Measurements from ENCODE around the gene PLPPR1.
"Not testable (repeated sequence)": the region's sequence is repeated elsewhere in the genome, so short reads cannot be mapped to it uniquely, and the experiment has no call there.

Gene PLPPR1

GRCh38 chr9:101326501-101326900, 298.0 kb downstream of the PLPPR1 start:
- no peaks in the 10 kb centered on the region for H3K79me2 ChIP-seq (ENCODE audit: insufficient read depth, low read depth)
- no peak overlapping the region for H3K4me2 ChIP-seq
- no peak for TF ChIP-seq CTCF (conservative IDR thresholded peaks at IDR 0.05; ENCODE audit: low read depth, low read length)
- no peak overlapping the region for H3K27ac ChIP-seq
- H2AFZ ChIP-seq (ENCODE audit: low read depth): no peak overlapping the region
- H4K20me1 ChIP-seq (ENCODE audit: insufficient read depth): no peaks in the 10 kb centered on the region
- no peaks in the 10 kb centered on the region for H3K27me3 ChIP-seq (ENCODE audit: insufficient read depth, low read depth)
- H3K9ac ChIP-seq: no peak overlapping the region
- H3K4me1 ChIP-seq (ENCODE audit: low read depth, poor library complexity, severe bottlenecking): no peaks in the 10 kb centered on the region
- H3K36me3 ChIP-seq (ENCODE audit: insufficient read depth): no peaks in the 10 kb centered on the region
- no peak overlapping the region for H3K4me3 ChIP-seq (IDR thresholded peaks at IDR 0.05; ENCODE audit: insufficient read depth, low read depth, low read length)

GRCh38 chr9:101327422-101327909, 298.9 kb downstream of the PLPPR1 start:
- not testable (repeated sequence) for H3K27ac ChIP-seq; H3K27me3 ChIP-seq (ENCODE audit: insufficient read depth, low read depth); H2AFZ ChIP-seq (ENCODE audit: low read depth); H3K36me3 ChIP-seq (ENCODE audit: insufficient read depth); H4K20me1 ChIP-seq (ENCODE audit: insufficient read depth); H3K79me2 ChIP-seq (ENCODE audit: insufficient read depth, low read depth); H3K4me1 ChIP-seq (ENCODE audit: low read depth, poor library complexity, severe bottlenecking); H3K4me2 ChIP-seq; H3K4me3 ChIP-seq (IDR thresholded peaks at IDR 0.05; ENCODE audit: insufficient read depth, low read depth, low read length); H3K9ac ChIP-seq

GRCh38 chr9:101332362-101332761, 303.8 kb downstream of the PLPPR1 start:
- Histone ChIP-seq H3K9ac (no peak overlapping the region), H2AFZ (ENCODE audit: low read depth) (no peak overlapping the region), H3K36me3 (ENCODE audit: insufficient read depth) (no peaks in the 10 kb centered on the region), H4K20me1 (ENCODE audit: insufficient read depth) (no peaks in the 10 kb centered on the region), H3K27me3 (ENCODE audit: insufficient read depth, low read depth) (no peaks in the 10 kb centered on the region), H3K27ac (no peak overlapping the region), H3K4me3 (IDR thresholded peaks at IDR 0.05; ENCODE audit: insufficient read depth, low read depth, low read length) (no peak overlapping the region), H3K79me2 (ENCODE audit: insufficient read depth, low read depth) (no peaks in the 10 kb centered on the region), H3K4me2 (no peak overlapping the region), H3K4me1 (ENCODE audit: low read depth, poor library complexity, severe bottlenecking) (no peaks in the 10 kb centered on the region)
- TF ChIP-seq CTCF (conservative IDR thresholded peaks at IDR 0.05; ENCODE audit: low read depth, low read length): no peak

DNA sequence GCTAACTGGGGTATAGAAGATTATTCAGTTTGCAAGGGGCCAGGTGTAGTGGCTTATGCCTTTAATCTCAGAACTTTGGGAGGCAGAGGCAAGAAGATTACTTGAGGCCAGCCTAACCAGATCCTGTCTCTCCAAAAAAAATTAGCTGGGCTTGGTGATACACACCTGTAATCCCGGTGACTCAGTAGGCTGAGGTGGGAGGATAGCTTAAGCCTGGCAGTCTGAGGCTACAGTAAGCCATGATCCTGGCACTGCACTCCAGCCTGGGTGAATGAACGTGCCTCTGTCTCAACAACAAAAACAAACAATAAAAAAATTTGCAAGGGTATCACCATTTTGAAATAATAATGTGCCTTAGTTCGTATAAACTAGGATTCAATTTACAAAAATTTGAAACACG, 305.0 kb downstream of the PLPPR1 start:
- Histone ChIP-seq H4K20me1 (ENCODE audit: insufficient read depth) (no peaks in the 10 kb centered on the region), H3K4me1 (ENCODE audit: low read depth, poor library complexity, severe bottlenecking) (no peaks in the 10 kb centered on the region), H3K36me3 (ENCODE audit: insufficient read depth) (no peaks in the 10 kb centered on the region), H3K27ac (no peak overlapping the region), H3K79me2 (ENCODE audit: insufficient read depth, low read depth) (no peaks in the 10 kb centered on the region), H2AFZ (ENCODE audit: low read depth) (no peak overlapping the region), H3K4me2 (no peak overlapping the region), H3K4me3 (IDR thresholded peaks at IDR 0.05; ENCODE audit: insufficient read depth, low read depth, low read length) (no peak overlapping the region), H3K9ac (no peak overlapping the region), H3K27me3 (ENCODE audit: insufficient read depth, low read depth) (no peaks in the 10 kb centered on the region)
- no peak for TF ChIP-seq CTCF (conservative IDR thresholded peaks at IDR 0.05; ENCODE audit: low read depth, low read length)

DNA sequence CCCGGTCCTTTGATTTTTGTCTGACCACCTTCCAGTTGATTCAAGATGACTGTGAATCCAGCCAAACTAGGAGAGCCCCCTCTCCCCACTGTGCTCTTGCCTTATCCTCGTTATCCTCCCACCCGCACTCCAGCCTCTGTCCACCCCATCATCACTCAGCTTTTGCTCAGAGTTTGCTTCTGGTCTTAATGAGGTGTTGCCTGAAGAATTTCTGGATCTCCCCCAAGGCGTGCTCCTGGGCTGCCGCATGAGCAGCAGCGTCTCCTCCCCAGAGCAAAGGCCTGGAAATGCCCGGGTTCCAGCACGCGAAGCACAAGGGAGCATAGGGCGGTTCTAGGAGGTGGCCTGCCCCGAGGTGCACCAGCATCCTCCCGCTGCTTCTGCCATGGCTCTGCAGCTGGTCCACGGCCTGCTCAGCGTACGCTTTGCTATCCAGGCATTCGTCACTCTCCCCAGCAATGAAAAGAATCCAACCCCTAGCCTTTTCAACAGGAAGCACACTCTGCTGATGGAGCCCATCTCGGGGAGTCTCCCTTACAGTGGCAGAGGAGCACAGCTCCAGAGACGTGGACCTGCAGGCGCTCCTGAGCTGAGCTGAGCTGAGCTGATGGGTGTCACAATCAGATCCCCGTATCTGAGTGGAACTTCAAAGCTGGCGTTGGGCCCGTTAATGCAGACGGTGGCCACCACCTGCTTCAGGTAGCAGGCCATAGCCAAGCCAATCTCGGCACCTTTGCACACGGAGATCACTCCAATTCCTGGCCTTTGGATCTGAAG, 305.6 kb downstream of the PLPPR1 start:
- Histone ChIP-seq H3K27me3 (ENCODE audit: insufficient read depth, low read depth) (no peaks in the 10 kb centered on the region), H3K27ac (no peak overlapping the region)

More for the DNA sequence above, 305.6 kb downstream of the PLPPR1 start:
- Histone ChIP-seq H3K4me2 (no peak overlapping the region), H4K20me1 (ENCODE audit: insufficient read depth) (no peaks in the 10 kb centered on the region), H3K4me1 (ENCODE audit: low read depth, poor library complexity, severe bottlenecking) (no peaks in the 10 kb centered on the region), H2AFZ (ENCODE audit: low read depth) (no peak overlapping the region), H3K36me3 (ENCODE audit: insufficient read depth) (no peaks in the 10 kb centered on the region), H3K9ac (no peak overlapping the region), H3K4me3 (IDR thresholded peaks at IDR 0.05; ENCODE audit: insufficient read depth, low read depth, low read length) (no peak overlapping the region), H3K79me2 (ENCODE audit: insufficient read depth, low read depth) (no peaks in the 10 kb centered on the region)
- TF ChIP-seq CTCF (conservative IDR thresholded peaks at IDR 0.05; ENCODE audit: low read depth, low read length): no peak
